H4 (cell line): ENCODE data around the gene PRKAG2. TPM values are rescaled to one million over a fixed set of nuclear protein-coding genes. Genes with fewer than 3 reads are reported as not detected.

ENCODE experiments used
- DNase-seq: peaks from one replicate; pipeline ENCODE4 v3.0.0-alpha.2; 2015; ENCODE audit warnings: low spot score
- total RNA-seq: library from RNA; depleted of rRNA; stranded (reverse); fragments of >200 nt; shearing (Covaris generic); gene quantifications from 2 replicates; pipeline ENCODE4 v1.2.3, GENCODE V29; 2014; rRNA removed

The PRKAG2 gene
- total RNA-seq, 1 experiment from 2014 or later, result 7.3 TPM

GRCh38 chr7:151518105-151518946 is 358.6 kb downstream of the PRKAG2 start:
- peak; percentile 35 for DNase-seq

DNA sequence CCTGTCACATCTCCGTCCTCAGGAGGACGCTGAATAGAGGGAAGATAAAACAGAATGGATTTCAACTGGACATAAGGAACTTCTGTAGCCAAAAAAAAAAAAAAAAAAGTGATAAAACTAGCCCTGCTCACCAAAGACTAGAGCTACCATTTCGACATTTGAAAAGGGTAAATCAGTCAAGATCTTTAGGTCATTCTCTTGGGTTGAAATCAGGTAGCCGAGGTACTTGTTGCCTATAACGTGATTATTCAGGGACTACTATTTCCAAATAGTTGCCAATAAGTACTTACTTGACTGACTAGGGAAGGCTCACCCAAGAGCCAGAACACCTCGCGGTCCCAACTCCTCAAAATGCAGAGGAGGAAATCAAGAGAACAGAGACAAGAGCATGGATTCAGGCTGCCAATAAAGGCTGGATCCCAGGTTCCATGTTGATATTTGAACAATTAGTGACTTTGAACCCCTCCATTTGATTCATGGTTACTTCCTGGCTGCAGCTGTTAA is 359.3 kb downstream of the PRKAG2 start:
- DNase-seq, result no peak

DNA sequence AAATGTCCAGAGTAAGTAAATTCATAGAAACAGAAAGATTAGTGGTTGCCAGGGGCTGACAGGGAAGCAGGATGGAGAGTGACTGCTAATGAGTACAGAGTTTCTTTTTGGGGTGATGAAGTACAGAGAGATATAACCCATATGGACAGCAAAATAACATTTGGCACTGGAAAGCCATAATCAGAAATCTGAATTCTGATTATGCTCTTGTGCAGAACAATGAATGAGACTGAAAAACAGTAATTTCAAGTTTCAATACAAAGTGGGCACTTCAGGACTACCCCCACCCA is 361.7 kb downstream of the PRKAG2 start:
- DNase-seq, result no peak

DNA sequence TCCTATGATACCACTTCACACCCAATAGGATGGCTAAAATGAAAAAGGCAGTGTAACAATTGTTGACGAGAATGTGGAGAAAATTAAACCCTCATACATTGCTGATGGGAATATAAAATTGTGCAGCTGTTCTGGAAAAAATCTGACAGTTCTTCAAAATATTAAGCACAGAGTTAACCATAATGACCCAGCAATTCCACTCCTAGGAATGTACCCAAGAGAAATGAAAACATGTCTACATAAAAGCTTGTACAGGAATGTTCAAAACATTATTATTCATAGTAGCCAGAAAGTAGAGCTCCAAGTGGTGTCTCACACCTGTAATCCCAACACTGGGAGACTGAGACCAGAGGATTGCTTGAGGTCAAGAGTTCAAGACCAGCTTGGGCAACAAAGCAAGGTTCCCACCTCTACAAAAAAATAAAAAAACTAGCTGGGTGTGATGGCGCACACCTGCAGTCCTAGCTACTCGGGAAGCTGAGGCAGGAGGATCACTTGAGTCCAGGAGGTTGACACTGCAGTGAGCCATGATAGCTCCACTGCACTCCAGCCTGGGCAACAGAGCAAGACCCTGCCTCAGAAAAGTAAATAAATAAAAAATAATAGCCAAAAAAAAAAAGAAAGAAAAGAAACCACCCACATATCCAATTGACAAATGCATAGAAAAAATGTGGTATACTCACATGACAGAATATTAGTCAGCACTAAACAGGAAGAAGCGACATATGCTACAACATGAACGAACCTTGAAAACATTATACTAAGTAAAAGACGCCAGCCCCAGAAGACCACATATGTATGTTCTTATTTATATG is 362.2 kb downstream of the PRKAG2 start:
- DNase-seq, result no peak

DNA sequence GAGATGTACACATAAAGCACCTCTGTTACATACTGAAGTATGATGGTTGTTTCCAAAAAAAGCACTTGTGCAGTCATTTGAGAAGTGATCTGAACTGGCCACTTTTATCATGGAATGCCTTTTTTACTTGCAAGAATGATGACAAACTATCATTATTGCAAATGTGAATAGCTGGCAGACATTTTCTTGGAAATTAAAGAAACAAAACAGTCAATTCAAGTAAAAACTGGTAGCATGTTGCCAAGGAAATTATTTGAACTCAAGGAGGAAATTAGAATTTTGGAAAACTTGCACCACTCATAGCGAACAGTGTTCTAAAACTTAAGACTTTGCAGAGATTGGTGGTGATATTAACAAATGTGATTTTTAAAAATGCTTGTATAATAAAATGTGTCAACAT is 363.8 kb downstream of the PRKAG2 start:
- no peak for DNase-seq

DNA sequence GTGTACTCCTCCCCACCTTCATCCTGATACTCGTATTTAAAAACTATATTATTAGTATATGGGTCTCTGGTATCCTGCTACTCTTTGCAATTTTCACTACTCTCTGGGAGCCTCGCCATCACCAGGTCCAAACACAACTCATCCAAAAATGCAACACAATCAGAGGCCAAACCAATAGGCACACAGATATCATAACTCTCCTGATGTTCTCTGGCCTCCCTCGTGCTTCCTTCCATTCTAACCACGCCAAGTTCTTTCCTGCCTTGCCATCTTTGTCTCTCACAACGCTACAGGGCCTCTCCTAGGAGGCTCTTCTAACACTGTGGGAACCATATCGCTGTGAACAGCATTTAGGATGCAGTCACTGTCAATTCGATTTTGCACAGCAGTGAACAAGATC is 364.6 kb downstream of the PRKAG2 start:
- DNase-seq, result no peak

DNA sequence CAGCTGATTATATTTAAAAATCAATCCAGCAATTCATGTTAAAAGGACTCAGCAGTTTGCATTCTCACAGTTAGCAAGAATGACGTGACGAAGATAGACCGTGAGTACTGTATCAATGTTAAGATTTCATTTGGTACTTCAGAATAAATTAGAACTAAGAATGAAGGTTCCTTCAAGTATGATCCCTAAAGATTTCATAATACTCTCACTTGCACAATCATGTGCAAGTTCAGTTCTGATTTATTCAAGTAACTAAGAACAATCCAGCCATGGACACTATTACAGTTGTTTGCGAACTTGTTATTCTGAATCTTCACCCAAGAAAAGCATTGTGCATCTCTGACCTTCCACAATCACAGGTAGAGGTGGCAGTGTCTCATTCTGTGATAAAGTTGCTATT is 365.0 kb downstream of the PRKAG2 start:
- DNase-seq, result no peak

DNA sequence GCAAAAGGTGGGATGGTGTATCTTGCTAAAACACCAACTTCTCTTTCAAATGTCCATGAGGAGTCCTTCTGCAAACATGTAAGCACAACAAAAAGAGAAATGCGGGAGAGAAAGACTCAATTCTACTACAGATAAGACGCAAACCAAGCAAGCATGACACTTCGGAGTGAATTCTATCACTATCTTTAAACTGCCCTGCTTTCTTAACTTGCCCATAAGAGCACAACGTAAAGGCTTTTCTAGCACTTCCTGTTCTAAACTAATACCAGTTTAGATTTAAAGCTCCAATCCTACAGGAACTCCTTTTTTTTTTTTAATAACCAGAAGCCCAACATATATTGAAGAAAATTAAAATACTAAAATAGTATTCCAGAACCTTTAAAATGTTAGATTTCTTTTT is 365.6 kb downstream of the PRKAG2 start:
- no peak for DNase-seq

GRCh38 chr7:151509670-151510333 is 367.1 kb downstream of the PRKAG2 start:
- DNase-seq, result no peak

DNA sequence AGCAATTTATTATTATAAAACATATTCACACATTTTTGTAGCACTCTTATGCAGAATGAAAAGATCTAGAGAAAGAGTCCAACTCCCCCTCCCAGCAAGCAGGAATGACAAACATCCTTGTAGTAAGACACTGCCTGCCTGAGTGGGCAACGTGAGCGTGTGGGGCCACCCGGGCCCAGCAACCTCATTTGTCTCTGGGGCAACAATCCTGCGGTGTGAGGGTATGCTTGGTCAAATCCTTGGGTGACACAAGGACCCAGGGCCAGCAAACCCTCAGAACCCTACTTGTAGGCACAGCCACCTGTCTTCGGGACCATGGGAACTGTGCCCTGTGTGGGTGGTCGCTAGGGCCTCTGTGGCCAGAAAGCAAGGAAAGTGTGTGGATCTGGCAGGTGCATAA is 367.9 kb downstream of the PRKAG2 start:
- DNase-seq, result no peak

GRCh38 chr7:151507806-151508205 is 369.1 kb downstream of the PRKAG2 start:
- DNase-seq, result no peak

DNA sequence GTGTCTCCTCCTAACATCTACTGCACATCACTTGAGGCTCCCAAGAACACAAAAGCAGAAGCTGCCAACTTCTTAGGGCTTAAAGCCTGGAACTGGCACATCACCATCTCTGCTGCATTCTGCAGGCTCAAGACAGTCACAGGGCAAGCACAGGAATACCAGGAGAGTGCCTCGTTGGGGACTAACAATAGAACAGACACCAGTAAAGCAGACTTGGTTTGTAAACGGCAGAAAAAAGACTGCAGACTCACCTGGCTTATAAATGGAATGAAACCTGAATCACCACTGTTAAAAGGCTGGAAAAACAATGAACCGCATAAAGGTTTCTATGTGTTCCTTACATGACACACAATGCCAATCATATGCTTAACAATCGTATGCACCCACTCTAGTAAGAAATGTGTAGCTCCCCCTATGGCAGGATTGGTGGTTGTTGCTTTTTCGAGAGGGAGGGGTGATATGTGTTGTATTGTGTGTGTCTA is 370.0 kb downstream of the PRKAG2 start:
- DNase-seq, result no peak

Other genes starting within 250 kb of the PRKAG2 start
- not detected in 2 replicates for gene GALNTL5, start 79.3 kb upstream of the PRKAG2 start, total RNA-seq
- 53.7 and 77.5 TPM in 2 replicates for gene GALNT11, start 148.6 kb upstream of the PRKAG2 start, total RNA-seq